Measurements from ENCODE around the gene RETSAT. TPM values are rescaled to one million over a fixed set of nuclear protein-coding genes. Genes with fewer than 3 reads are reported as not detected.

Gene RETSAT
- total and polyA plus RNA-seq, 7 donors, result 26.5 to 112 (median 36.5) TPM

- peak overlapping the region in 3 of 4 donors; percentile 1 to 20 (median 8) for H3K4me3 ChIP-seq
- TF ChIP-seq POLR2AphosphoS5 (IDR thresholded peaks at IDR 0.05) (peak in 2 of 4 donors; percentile 48 to 54), EP300 (IDR thresholded peaks at IDR 0.05) (no peak), POLR2A (IDR thresholded peaks at IDR 0.05) (no peak)
- no peaks in the 10 kb centered on the region for H3K9me3 ChIP-seq
- 58 to 68% methylated on average over 5 of the region's 5 CpGs for WGBS, 2 donors
- no peaks in the 10 kb centered on the region for H3K27me3 ChIP-seq
- intact Hi-C loops (cut with DNase I), result no loop called here
- peaks cover 0 to 27% (median 17%) of the 10 kb centered on the region in 4 donors for H3K4me1 ChIP-seq
- peak; percentile 73 for DNase-seq
- peaks cover 0 to 17% (median 0%) of the 10 kb centered on the region in 4 donors for H3K36me3 ChIP-seq
- peak overlapping the region; percentile 62 to 75 (median 72) for H3K27ac ChIP-seq
Measured at GRCh38 chr2:85396531-85397470, 42.5 kb upstream of the RETSAT start.

GRCh38 chr2:85395912-85396475 lies 41.7 kb upstream of the RETSAT start:
- peak overlapping the region in 1 of 4 donors; percentile 1 for H3K4me3 ChIP-seq
- H3K27ac ChIP-seq, result peak overlapping the region; percentile 62 to 75 (median 72)
- 93 to 95% methylated on average over 14 of the region's 14 CpGs for WGBS, 2 donors

DNA sequence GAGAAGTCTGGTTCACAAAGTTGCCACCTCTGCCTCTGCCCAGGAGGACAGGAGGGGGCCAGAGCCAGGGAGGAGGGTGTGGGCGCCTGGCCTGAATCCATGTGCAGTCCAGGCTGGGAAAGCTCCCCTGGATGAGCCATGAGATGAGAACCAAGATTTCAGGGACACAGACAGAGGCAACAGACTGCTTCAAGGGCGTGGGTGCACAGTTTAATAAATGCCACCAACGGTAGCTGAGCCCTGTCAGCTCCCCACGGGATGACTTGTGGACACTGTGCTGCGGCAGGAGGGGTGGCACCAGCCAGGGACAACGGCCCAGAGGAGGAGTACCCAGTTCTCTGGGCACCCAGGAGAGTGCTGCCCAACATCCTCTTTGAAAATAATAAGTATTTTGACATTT lies 40.6 kb upstream of the RETSAT start:
- Histone ChIP-seq H3K4me3 (no peak overlapping the region), H3K36me3 (peaks cover 0 to 29% (median 0%) of the 10 kb centered on the region in 4 donors)

More at GRCh38 chr2:85395912-85396475, 41.7 kb upstream of the RETSAT start:
- H3K4me1 ChIP-seq, result peaks cover 0 to 24% (median 17%) of the 10 kb centered on the region in 4 donors
- intact Hi-C loops (cut with DNase I), result no loop called here
- no peaks in the 10 kb centered on the region for H3K27me3 ChIP-seq
- DNase-seq, result peak; percentile 51
- H3K9me3 ChIP-seq, result no peaks in the 10 kb centered on the region
- H3K36me3 ChIP-seq, result peaks cover 0 to 19% (median 0%) of the 10 kb centered on the region in 4 donors
- TF ChIP-seq POLR2A (IDR thresholded peaks at IDR 0.05) (no peak), EP300 (IDR thresholded peaks at IDR 0.05) (no peak), POLR2AphosphoS5 (IDR thresholded peaks at IDR 0.05) (no peak)
- TF ChIP-seq, protein P1, sequence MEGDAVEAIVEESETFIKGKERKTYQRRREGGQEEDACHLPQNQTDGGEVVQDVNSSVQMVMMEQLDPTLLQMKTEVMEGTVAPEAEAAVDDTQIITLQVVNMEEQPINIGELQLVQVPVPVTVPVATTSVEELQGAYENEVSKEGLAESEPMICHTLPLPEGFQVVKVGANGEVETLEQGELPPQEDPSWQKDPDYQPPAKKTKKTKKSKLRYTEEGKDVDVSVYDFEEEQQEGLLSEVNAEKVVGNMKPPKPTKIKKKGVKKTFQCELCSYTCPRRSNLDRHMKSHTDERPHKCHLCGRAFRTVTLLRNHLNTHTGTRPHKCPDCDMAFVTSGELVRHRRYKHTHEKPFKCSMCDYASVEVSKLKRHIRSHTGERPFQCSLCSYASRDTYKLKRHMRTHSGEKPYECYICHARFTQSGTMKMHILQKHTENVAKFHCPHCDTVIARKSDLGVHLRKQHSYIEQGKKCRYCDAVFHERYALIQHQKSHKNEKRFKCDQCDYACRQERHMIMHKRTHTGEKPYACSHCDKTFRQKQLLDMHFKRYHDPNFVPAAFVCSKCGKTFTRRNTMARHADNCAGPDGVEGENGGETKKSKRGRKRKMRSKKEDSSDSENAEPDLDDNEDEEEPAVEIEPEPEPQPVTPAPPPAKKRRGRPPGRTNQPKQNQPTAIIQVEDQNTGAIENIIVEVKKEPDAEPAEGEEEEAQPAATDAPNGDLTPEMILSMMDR (IDR thresholded peaks at IDR 0.05), result no peak

DNA sequence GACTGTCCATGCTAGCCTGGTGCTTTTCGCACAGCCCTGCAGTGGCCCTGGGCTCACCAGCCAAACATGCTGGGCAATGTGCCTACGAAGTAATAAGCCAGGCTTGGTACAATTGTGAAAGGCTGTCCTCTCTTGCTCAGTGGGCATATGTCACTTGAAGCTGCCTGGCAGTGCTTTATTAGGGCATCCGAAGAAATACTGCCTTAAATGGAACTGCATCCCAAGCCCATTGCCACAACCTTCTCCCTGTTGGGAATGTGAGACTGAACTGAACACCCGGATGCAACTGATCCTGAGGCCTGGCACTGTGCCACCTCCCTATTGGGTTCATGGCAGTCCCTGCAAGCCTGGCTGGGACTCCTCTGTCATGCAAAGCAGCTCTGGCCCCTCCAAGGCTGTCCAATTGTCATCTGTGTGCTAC lies 39.9 kb upstream of the RETSAT start:
- intact Hi-C loops (cut with DNase I), result no loop called here
- Histone ChIP-seq H3K9me3 (no peaks in the 10 kb centered on the region), H3K27ac (no peak overlapping the region), H3K4me1 (peaks cover 0 to 17% (median 17%) of the 10 kb centered on the region in 4 donors), H3K27me3 (no peaks in the 10 kb centered on the region), H3K36me3 (peaks cover 0 to 36% (median 0%) of the 10 kb centered on the region in 4 donors), H3K4me3 (no peak overlapping the region)
- WGBS, 2 donors, result 92 to 94% methylated on average over 4 of the region's 4 CpGs
- TF ChIP-seq EP300 (IDR thresholded peaks at IDR 0.05), result no peak
- TF ChIP-seq, protein P1 (IDR thresholded peaks at IDR 0.05), result no peak
- TF ChIP-seq POLR2A (IDR thresholded peaks at IDR 0.05), result no peak
- no peak for TF ChIP-seq POLR2AphosphoS5 (IDR thresholded peaks at IDR 0.05)
- peak; percentile 71 for DNase-seq

More for the DNA sequence above, 40.6 kb upstream of the RETSAT start:
- Histone ChIP-seq H3K27me3 (no peaks in the 10 kb centered on the region), H3K4me1 (peaks cover 0 to 17% (median 17%) of the 10 kb centered on the region in 4 donors), H3K9me3 (no peaks in the 10 kb centered on the region), H3K27ac (no peak overlapping the region)
- no peak for DNase-seq
- WGBS, 2 donors, result 82 to 91% methylated on average over 6 of the region's 6 CpGs
- TF ChIP-seq, protein P1 (IDR thresholded peaks at IDR 0.05), result no peak
- TF ChIP-seq POLR2AphosphoS5 (IDR thresholded peaks at IDR 0.05) (no peak), POLR2A (IDR thresholded peaks at IDR 0.05) (no peak)
- intact Hi-C loops (cut with DNase I), result no loop called here

DNA sequence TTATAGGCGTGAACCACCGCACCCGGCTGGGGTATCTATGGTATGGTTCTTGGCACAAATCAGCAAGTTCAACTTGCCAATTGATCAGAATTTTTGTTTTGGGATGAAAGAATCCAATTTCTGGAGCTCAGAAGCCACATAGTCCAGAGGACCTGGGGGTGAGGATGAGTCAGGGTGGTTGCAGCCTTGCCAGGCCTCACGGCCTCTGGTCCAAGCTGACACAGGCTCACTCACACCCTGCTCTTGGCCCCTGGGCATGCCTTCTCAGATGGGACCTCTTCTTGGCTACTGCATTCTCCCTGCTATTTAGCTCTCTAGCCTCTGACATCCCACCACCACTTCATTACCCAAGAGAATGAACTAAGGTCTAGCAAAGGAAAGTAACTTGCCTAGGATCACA lies 39.5 kb upstream of the RETSAT start:
- Histone ChIP-seq H3K27ac (no peak overlapping the region), H3K4me1 (peaks cover 0 to 17% (median 17%) of the 10 kb centered on the region in 4 donors), H3K36me3 (peaks cover 0 to 41% (median 0%) of the 10 kb centered on the region in 4 donors), H3K4me3 (no peak overlapping the region), H3K9me3 (no peaks in the 10 kb centered on the region), H3K27me3 (no peaks in the 10 kb centered on the region)
- DNase-seq, result peak; percentile 33
- intact Hi-C loops (cut with DNase I), result no loop called here
- WGBS, 2 donors, result 96 to 97% methylated on average over 4 of the region's 4 CpGs
- no peak for TF ChIP-seq EP300 (IDR thresholded peaks at IDR 0.05)
- no peak for TF ChIP-seq POLR2A (IDR thresholded peaks at IDR 0.05)
- TF ChIP-seq, protein P1 (IDR thresholded peaks at IDR 0.05), result no peak
- no peak for TF ChIP-seq POLR2AphosphoS5 (IDR thresholded peaks at IDR 0.05)

Data from sigmoid colon (tissue), 7 donors.